NCI-H748 (cell line): ENCODE data around the gene RAB40C.

Experiments
- DNase-seq: peaks from one replicate; lab custom pipeline; 2025; ENCODE audit not compliant: unreplicated experiment; lab: John Stamatoyannopoulos, UW

The RAB40C gene

GRCh38 chr16:678209-678857, 88.5 kb downstream of the RAB40C start:
- no peak for DNase-seq
